HEK293 (cell line): ENCODE data around the gene LAYN.

Experiments
- ATF2 ChIP-seq: fragments of 450-650 bp; formaldehyde crosslinking; IDR thresholded peaks from 2 replicates; pipeline ENCODE4 v1.5.1; 2016; ENCODE audit warnings: missing biosample characterization, missing genetic modification characterization, low read depth
- MEIS1 ChIP-seq: sonication (generic); formaldehyde crosslinking; IDR thresholded peaks from 2 replicates; pipeline ENCODE4 v1.8.1; 2022; ENCODE audit warnings: missing genetic modification reagents, mild to moderate bottlenecking, borderline replicate concordance
- PRDM10 ChIP-seq: fragments of 450-650 bp; formaldehyde crosslinking; IDR thresholded peaks from 2 replicates; pipeline ENCODE4 v1.5.1; 2016; ENCODE audit warnings: missing biosample characterization, missing genetic modification characterization
- REST ChIP-seq: fragments of 450-650 bp; formaldehyde crosslinking; IDR thresholded peaks from 2 replicates; pipeline ENCODE4 v1.5.1; 2016; ENCODE audit warnings: missing biosample characterization, missing genetic modification characterization
- SP3 ChIP-seq: fragments of 450-650 bp; formaldehyde crosslinking; IDR thresholded peaks from 2 replicates; pipeline ENCODE4 v1.5.1; 2016; ENCODE audit warnings: missing biosample characterization, missing genetic modification characterization
- TRIM28 ChIP-seq: IDR thresholded peaks from 2 replicates; pipeline ENCODE4 v1.6.1; 2011; ENCODE audit warnings: low read length, control low read depth, borderline replicate concordance
- ZBTB8A ChIP-seq: fragments of 450-650 bp; formaldehyde crosslinking; IDR thresholded peaks from 2 replicates; pipeline ENCODE4 v1.5.1; 2016; ENCODE audit warnings: missing biosample characterization, missing genetic modification characterization
- ZNF202 ChIP-seq: fragments of 450-650 bp; formaldehyde crosslinking; IDR thresholded peaks from 2 replicates; pipeline ENCODE4 v1.5.1; 2016; ENCODE audit warnings: missing biosample characterization, missing genetic modification characterization, borderline replicate concordance
- ZNF211 ChIP-seq: fragments of 450-650 bp; formaldehyde crosslinking; IDR thresholded peaks from 2 replicates; pipeline ENCODE4 v1.5.1; 2016; ENCODE audit warnings: low read depth, missing biosample characterization, missing genetic modification characterization
- ZNF23 ChIP-seq: fragments of 450-650 bp; formaldehyde crosslinking; IDR thresholded peaks from 2 replicates; pipeline ENCODE4 v1.5.1; 2016; ENCODE audit warnings: missing biosample characterization, missing genetic modification characterization, borderline replicate concordance
- ZNF248 ChIP-seq: fragments of 450-650 bp; formaldehyde crosslinking; IDR thresholded peaks from 2 replicates; pipeline ENCODE4 v1.5.1; 2017; ENCODE audit warnings: missing biosample characterization, missing genetic modification characterization
- ZNF280D ChIP-seq: fragments of 450-650 bp; formaldehyde crosslinking; IDR thresholded peaks from 2 replicates; pipeline ENCODE4 v1.5.1; 2016; ENCODE audit warnings: missing biosample characterization, missing genetic modification characterization
- ZNF292 ChIP-seq: fragments of 450-650 bp; formaldehyde crosslinking; IDR thresholded peaks from 2 replicates; pipeline ENCODE4 v1.5.1; 2016; ENCODE audit warnings: low read depth, missing biosample characterization, missing genetic modification characterization, borderline replicate concordance
- ZNF350 ChIP-seq: fragments of 450-650 bp; formaldehyde crosslinking; IDR thresholded peaks from 2 replicates; pipeline ENCODE4 v1.5.0; 2017; ENCODE audit warnings: missing biosample characterization, mild to moderate bottlenecking, missing genetic modification characterization
- ZNF366 ChIP-seq: fragments of 450-650 bp; formaldehyde crosslinking; conservative IDR thresholded peaks from 2 replicates; pipeline ENCODE4 v1.5.1; 2016; ENCODE audit warnings: missing biosample characterization, missing genetic modification characterization
- ZNF514 ChIP-seq: fragments of 450-650 bp; formaldehyde crosslinking; IDR thresholded peaks from 2 replicates; pipeline ENCODE4 v1.5.1; 2016; ENCODE audit warnings: missing biosample characterization, missing genetic modification characterization
- ZNF558 ChIP-seq: fragments of 450-650 bp; formaldehyde crosslinking; IDR thresholded peaks from 2 replicates; pipeline ENCODE4 v1.5.1; 2016; ENCODE audit warnings: missing biosample characterization, missing genetic modification characterization
- ZNF596 ChIP-seq: fragments of 450-650 bp; IDR thresholded peaks from 2 replicates; pipeline ENCODE4 v1.5.0; 2018; ENCODE audit warnings: missing biosample characterization, mild to moderate bottlenecking, missing genetic modification characterization, moderate library complexity
- ZNF621 ChIP-seq: fragments of 450-650 bp; formaldehyde crosslinking; IDR thresholded peaks from 2 replicates; pipeline ENCODE4 v1.5.1; 2017; ENCODE audit warnings: missing biosample characterization, missing genetic modification characterization
- ZNF654 ChIP-seq: fragments of 450-650 bp; formaldehyde crosslinking; IDR thresholded peaks from 2 replicates; pipeline ENCODE4 v1.5.1; 2016; ENCODE audit warnings: low read depth, missing biosample characterization, missing genetic modification characterization
- ZNF707 ChIP-seq: fragments of 450-650 bp; formaldehyde crosslinking; IDR thresholded peaks from 2 replicates; pipeline ENCODE4 v1.5.1; 2016; ENCODE audit warnings: missing biosample characterization, missing genetic modification characterization
- ZSCAN16 ChIP-seq: fragments of 450-650 bp; formaldehyde crosslinking; IDR thresholded peaks from 2 replicates; pipeline ENCODE4 v1.5.1; 2016; ENCODE audit warnings: missing biosample characterization, missing genetic modification characterization
- TF ChIP-seq, protein P1 (sequence below): fragments of 450-650 bp; formaldehyde crosslinking; IDR thresholded peaks from 2 replicates; pipeline ENCODE4 v1.5.1; 2016; ENCODE audit warnings: missing biosample characterization, missing genetic modification characterization
- TF ChIP-seq, protein P2 (sequence below): fragments of 450-650 bp; formaldehyde crosslinking; IDR thresholded peaks from 2 replicates; pipeline ENCODE4 v1.5.1; 2016; ENCODE audit warnings: missing biosample characterization, missing genetic modification characterization

Gene LAYN

DNA sequence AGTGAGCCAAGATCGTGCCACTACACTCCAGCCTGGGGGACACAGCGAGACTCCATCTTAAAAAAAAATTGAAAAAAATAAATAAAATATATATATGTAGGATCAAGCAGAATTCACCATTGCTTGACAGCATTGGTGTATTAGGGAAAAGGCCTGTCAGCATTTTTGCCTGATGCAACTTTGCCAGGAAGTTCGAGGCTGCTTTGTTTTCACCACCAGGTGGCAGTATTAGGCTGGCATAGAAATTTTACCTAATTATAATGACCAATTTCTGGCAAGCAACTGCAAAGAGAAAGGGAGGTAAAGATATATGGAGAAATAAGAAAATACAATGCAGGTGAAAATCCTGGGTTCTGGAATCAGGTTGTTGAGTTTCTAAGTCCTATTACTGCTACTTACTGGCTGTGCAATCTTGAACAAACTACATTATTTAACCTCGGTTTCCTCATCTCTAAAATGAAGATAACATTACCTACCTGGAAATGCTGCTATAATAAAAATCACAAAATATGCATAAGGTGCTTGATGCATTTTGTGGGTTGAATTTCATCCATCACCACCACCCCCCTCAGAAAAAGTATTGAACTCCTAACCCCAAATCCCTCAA, 24.7 kb downstream of the LAYN start (continued):
- TF ChIP-seq, protein P1, sequence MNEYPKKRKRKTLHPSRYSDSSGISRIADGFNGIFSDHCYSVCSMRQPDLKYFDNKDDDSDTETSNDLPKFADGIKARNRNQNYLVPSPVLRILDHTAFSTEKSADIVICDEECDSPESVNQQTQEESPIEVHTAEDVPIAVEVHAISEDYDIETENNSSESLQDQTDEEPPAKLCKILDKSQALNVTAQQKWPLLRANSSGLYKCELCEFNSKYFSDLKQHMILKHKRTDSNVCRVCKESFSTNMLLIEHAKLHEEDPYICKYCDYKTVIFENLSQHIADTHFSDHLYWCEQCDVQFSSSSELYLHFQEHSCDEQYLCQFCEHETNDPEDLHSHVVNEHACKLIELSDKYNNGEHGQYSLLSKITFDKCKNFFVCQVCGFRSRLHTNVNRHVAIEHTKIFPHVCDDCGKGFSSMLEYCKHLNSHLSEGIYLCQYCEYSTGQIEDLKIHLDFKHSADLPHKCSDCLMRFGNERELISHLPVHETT (tag by site-specific recombination), result no peak
- TF ChIP-seq ZNF558 (tag by site-specific recombination) (no peak), ZNF596 (no peak), ATF2 (tag by site-specific recombination) (no peak), ZSCAN16 (tag by site-specific recombination) (no peak), REST (tag by site-specific recombination) (no peak), ZNF350 (tag by site-specific recombination) (no peak), ZNF366 (tag by site-specific recombination) (0 out of 2 replicates have a peak, but pooled peaks have one; percentile 38), ZNF23 (tag by site-specific recombination) (no peak), ZNF654 (tag by site-specific recombination) (peak; percentile 81), ZNF621 (tag by site-specific recombination) (no peak), ZNF280D (no peak), ZBTB8A (no peak), ZNF514 (tag by site-specific recombination) (no peak), ZNF211 (no peak), TRIM28 (no peak), PRDM10 (tag by site-specific recombination) (no peak), ZNF292 (tag by site-specific recombination) (no peak), ZNF202 (tag by site-specific recombination) (no peak), ZNF707 (tag by site-specific recombination) (no peak), ZNF248 (tag by site-specific recombination) (no peak), SP3 (tag by site-specific recombination) (no peak), MEIS1 (no peak)
- TF ChIP-seq, protein P2, sequence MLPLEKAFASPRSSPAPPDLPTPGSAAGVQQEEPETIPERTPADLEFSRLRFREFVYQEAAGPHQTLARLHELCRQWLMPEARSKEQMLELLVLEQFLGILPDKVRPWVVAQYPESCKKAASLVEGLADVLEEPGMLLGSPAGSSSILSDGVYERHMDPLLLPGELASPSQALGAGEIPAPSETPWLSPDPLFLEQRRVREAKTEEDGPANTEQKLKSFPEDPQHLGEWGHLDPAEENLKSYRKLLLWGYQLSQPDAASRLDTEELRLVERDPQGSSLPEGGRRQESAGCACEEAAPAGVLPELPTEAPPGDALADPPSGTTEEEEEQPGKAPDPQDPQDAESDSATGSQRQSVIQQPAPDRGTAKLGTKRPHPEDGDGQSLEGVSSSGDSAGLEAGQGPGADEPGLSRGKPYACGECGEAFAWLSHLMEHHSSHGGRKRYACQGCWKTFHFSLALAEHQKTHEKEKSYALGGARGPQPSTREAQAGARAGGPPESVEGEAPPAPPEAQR (tag by site-specific recombination), result no peak
